Peyer's patch (tissue), 4 donors: ENCODE results near the gene TMEM37.
A peak's percentile ranks its signal among the peaks of the same experiment; 100 is the strongest.

Source experiments
- POLR2A ChIP-seq, 2 donors: fragments of 450-650 bp; IDR thresholded peaks; one replicate each; pipeline ENCODE4 v1.5.1; 2017; ENCODE audit warnings: antibody characterized with exemption in 2 of 2, mild to moderate bottlenecking in 2 of 2, moderate library complexity in 2 of 2
- TF ChIP-seq, protein P1 (sequence below), 6 experiments: fragments of 450-650 bp in 4 of 6; fragments of 200-600 bp in 2 of 6; sonication (generic) in 1 of 6; IDR thresholded peaks; one replicate each; pipeline ENCODE4 v1.5.1; 2017 to 2019; ENCODE audit warnings: antibody characterized with exemption in 6 of 6, mild to moderate bottlenecking in 3 of 6, moderate library complexity in 1 of 6

DNA sequence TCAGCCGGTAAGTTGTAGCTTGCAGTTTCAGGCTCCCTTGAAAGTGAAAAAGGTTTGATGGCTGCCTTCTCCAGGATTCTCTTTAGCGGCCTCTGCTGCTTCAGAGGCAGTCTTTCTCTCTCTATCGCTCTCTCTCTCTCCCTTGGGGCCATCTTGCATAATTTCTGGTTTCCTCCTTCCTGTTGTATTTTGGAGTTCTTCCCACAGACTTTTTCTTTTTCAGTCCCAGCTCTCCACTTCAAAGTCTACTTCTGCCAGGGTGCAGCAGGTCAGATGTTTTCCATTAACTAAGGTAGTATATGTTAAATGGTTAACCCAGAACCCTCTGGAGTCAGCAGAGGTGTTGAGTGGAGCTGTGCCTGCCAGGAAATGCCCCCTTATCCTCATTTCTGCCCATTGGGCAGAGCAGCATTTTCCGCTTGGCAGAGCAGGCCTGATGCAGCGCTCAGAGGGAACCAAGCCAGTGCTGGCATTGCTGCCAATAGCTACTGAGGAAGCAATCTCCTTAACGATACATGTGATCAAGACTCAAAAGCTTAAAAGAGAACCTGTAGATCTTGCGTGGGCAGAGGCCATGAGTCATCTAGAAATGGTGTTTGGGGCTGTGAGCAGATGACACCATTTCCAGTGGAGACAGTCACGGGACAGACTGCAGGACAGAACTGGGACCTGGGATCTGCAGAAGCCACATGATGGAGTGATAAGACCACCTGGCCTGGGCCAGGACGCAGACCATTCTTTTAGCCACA lies 44.1 kb upstream of the TMEM37 start:
- TF ChIP-seq, protein P1, sequence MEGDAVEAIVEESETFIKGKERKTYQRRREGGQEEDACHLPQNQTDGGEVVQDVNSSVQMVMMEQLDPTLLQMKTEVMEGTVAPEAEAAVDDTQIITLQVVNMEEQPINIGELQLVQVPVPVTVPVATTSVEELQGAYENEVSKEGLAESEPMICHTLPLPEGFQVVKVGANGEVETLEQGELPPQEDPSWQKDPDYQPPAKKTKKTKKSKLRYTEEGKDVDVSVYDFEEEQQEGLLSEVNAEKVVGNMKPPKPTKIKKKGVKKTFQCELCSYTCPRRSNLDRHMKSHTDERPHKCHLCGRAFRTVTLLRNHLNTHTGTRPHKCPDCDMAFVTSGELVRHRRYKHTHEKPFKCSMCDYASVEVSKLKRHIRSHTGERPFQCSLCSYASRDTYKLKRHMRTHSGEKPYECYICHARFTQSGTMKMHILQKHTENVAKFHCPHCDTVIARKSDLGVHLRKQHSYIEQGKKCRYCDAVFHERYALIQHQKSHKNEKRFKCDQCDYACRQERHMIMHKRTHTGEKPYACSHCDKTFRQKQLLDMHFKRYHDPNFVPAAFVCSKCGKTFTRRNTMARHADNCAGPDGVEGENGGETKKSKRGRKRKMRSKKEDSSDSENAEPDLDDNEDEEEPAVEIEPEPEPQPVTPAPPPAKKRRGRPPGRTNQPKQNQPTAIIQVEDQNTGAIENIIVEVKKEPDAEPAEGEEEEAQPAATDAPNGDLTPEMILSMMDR (IDR thresholded peaks at IDR 0.05), result peak in 3 of 6 experiments; percentile 6 to 19 (median 17)
- no peak for TF ChIP-seq POLR2A (IDR thresholded peaks at IDR 0.05)
